SK-N-SH (cell line): ENCODE results near the gene PEX7.

Source experiments
- CTCF ChIP-seq: fragments of 200-600 bp; sonication (generic); IDR thresholded peaks from 2 replicates; pipeline ENCODE4 v1.6.1; 2017; ENCODE audit warnings: antibody characterized with exemption, mild to moderate bottlenecking, moderate library complexity
- ELF1 ChIP-seq: IDR thresholded peaks from 2 replicates; pipeline ENCODE4 v1.4.0; 2012
- GABPA ChIP-seq: IDR thresholded peaks from 2 replicates; pipeline ENCODE4 v1.4.0; 2012; ENCODE audit warnings: low read depth, mild to moderate bottlenecking
- RXRA ChIP-seq: IDR thresholded peaks from 2 replicates; pipeline ENCODE4 v1.4.0; 2012; ENCODE audit warnings: low read depth, mild to moderate bottlenecking, borderline replicate concordance
- SMC3 ChIP-seq: IDR thresholded peaks from 2 replicates; pipeline ENCODE4 v1.6.1; 2012; ENCODE audit warnings: low read depth, low read length, improper control_type of control experiment

- TF ChIP-seq CTCF = no peak
- no peak for TF ChIP-seq SMC3
- TF ChIP-seq RXRA = no peak
- no peak for TF ChIP-seq GABPA
- no peak for TF ChIP-seq ELF1
Measured at GRCh38 chr6:136945072-136945471, 122.7 kb downstream of the PEX7 start.
